Mesenteric fat pad (tissue), 1 donor: ENCODE results near the gene USH2A. TPM values are rescaled to one million over a fixed set of nuclear protein-coding genes. Genes with fewer than 3 reads are reported as not detected.

ENCODE experiments used
- DNase-seq: peaks from one replicate; pipeline ENCODE4 v3.0.0-alpha.2; 2020; ENCODE audit warnings: low spot score
- total RNA-seq: library from RNA; stranded (reverse); fragmentation: NEBNext Ultra II Directional; extraction: Animal tissue kit (Norgen Biotek cat#: 25700); gene quantifications from one replicate; pipeline ENCODE4 v1.2.1, GENCODE V29; 2021
- donor health status: DM: yes; HTN: yes; CAD: no.

Gene USH2A
- total RNA-seq, 1 donor from 2014 or later, result not detected

GRCh38 chr1:215650446-215651149 lies 772.6 kb downstream of the USH2A start:
- DNase-seq, result no peak

GRCh38 chr1:215648957-215649356 lies 774.3 kb downstream of the USH2A start:
- DNase-seq, result no peak

- no peak for DNase-seq
Measured at GRCh38 chr1:215647738-215648137, 775.5 kb downstream of the USH2A start.

- DNase-seq, result no peak
Measured at GRCh38 chr1:215645861-215646260, 777.4 kb downstream of the USH2A start.

- DNase-seq, result no peak
Measured at GRCh38 chr1:215645182-215645581, 778.1 kb downstream of the USH2A start.

- DNase-seq, result no peak
Measured at GRCh38 chr1:215643592-215644321, 779.5 kb downstream of the USH2A start.

DNA sequence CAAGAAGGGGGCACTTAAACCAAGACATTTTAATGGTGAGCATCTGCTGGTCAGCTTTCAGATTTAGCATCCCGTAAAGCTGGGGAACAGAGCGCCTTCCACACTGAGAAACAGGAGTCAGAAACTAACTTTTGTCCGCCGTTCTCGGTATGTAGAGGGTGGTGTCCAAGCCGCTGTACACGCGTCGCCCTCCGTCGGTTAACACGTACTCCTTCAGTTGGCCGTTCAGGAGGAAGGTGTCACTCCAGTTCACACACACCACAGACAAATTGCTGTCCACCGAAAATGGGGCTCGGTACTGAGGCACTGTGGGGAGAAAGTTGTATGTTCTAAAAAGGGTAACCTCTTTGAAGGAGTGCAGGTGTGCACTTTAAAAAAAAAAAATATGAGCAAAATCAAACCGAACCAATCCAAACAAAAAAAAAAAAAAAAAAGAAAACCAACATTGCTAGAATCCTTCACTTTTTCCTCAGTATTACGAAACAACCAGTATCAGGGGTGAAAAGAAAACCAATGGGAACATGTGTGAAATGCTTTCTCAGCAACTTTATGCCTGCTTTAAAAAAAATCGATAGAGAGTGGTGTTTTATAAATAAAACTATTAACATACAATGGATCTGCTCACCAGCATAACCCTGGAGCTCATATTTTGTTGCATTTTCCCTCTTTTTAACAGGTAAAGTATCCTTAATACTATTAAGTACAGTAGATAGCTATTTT lies 782.7 kb downstream of the USH2A start:
- no peak for DNase-seq

GRCh38 chr1:215637041-215637573 lies 786.1 kb downstream of the USH2A start:
- DNase-seq, result no peak

DNA sequence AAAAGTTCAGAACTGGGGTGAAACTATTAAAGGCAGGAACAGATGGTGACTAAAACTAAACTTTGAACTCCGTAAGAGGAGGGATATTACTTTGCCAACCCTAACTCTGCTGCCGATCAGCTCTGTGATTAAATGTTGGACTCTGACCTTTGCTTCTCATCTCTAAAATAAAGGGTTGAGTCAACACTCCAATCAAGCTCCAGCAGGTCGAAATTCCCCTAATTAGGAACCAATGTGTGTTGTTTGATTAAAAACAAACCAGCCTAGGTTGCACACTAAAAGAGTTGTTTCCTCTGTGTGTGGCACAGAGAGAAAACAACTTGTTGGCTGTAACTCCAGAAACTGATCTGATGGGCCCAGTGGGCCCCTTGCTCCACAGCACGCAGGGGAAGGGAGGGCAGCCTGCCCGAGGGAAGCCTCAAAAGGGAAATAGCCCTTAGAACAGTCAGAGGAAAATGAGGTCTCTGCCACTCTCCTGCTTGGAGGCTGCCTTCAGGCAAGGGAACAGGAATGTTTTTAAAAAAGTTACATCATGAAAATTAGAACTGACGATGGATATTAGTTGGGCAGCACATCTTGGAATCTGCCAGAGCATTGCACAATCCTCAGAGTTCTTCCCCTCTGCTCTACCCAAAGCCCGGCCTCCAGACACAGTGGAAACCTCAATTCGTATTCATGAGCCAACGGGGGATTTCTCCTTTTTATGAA lies 786.8 kb downstream of the USH2A start:
- no peak for DNase-seq

DNA sequence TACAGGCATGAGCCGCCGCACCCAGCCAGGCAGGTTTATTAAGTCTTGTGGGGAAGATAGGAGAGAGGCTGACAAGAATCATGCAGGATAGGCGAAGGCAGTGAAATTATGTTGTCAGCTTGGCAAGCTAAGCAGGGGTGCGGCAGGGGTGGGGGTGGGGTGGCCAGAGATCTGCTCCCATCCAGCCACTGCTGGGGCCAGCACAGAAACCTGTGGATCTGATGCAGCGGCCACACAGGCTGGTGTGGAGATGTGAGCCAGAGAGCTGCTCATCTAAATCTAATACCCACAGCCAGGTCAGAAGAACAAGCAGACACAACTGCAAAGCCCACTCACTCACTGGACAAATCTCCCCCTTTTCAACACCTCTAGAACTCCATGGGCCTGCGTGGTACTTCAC lies 787.4 kb downstream of the USH2A start:
- DNase-seq, result no peak

DNA sequence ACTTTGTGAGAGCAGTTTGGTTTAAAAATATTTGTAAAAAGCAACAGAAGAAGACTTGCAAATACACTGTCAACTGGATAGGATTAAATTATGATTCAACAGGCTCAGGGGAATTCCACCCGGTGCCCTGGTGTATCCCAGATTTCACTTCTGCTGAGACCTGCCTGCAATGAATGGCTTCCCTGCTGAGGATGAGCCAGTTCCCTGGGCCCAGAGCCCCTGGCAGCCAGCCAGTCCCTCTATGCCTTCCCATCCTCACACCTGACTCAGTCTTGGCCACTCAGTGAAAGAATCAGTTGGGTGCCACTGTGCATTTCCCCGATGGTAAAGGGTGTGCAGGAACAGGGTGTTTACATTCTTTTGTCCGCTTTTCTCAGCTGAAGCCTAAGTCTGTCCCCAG lies 791.8 kb downstream of the USH2A start:
- DNase-seq, result no peak

DNA sequence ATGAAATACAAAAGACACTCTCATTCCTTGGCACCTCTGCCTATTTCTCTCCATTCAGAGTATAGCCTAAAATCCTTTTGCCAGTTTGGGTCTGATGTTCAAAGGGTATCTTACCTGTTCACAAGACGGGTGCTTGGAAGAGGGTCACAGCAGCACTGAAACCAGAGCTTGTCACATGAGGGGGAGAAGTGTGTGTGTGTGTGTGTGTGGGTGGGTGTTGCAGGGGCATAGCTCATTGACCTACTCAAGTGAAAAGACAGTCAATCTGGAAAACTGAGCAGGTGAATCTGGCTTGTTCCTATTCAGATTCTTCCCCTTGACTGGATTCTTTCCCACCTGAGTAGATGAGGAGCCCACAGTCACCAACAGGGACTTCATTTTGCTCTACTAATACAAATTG lies 792.2 kb downstream of the USH2A start:
- DNase-seq, result no peak

DNA sequence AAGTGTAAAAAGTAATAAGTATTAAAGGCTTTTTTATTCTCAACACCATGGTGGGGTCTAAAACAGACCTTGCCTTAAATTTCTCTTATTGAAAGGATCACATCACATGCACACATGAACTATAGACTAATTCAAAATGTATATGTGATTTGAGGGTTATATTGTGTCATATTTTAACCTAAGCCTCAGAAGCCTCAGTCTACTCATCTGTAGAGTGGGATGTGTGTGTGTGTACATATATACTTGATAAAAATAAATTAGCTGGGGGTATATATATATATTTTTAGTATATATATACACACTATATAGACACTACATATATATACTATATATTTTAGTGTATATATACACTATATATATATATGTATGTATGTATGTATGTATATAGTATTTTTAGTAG lies 797.3 kb downstream of the USH2A start:
- no peak for DNase-seq

GRCh38 chr1:215623162-215623561 lies 800.1 kb downstream of the USH2A start:
- no peak for DNase-seq

DNA sequence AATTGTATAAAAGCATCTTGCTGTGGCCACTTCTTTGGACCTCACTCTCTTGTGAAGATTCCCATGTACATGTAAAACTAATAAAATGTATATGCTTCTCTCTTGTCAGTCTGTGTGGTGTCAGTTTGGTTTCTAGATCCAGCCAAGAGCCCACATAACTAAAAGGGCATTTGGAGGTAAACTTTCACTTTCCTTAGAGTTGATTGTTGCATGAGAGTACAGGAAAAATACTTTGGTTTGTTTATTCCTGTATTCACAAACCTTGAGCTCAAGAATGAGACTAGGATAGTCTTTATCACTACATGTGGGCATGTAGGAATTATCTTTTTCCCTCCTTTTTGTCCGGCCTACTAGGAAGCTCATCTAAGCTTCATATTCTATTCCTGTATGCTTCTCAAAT lies 805.3 kb downstream of the USH2A start:
- no peak for DNase-seq

DNA sequence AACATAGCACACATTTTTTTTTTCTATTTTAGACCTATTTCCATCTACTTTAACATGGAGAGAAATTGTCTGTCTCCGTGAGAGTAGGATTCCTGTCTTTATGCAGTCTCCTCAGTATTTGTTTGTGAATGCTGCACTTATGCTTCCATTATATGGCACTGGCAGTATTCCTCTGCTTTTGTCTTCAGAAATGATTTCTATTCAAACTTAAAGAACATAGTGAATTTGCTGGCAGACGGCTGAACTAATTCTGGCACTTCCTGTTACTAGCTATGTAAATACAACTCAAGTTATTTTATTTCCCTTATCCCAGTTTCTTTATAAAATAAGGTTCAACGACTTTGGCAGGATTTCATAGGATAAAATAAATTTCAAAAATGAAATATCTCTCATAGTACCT lies 810.9 kb downstream of the USH2A start:
- no peak for DNase-seq

DNA sequence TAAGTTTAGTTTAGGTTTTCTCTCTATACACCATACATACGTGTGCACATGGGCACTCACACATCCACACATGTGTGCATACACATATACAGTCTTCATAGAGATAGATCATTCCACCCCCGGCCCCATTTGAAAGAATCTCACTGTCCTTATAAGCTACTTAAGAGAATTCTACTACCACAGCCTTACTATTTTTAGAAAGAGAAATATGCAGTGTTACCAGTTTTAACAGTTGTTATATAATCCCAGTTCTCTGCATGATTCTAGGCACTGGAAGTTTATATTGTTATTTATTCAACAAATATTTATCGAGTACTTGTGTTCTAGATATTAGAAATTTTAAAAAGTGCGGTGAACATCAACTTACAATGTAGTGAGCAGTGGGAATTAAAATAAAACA lies 814.6 kb downstream of the USH2A start:
- no peak for DNase-seq

GRCh38 chr1:215607412-215607811 lies 815.8 kb downstream of the USH2A start:
- no peak for DNase-seq

DNA sequence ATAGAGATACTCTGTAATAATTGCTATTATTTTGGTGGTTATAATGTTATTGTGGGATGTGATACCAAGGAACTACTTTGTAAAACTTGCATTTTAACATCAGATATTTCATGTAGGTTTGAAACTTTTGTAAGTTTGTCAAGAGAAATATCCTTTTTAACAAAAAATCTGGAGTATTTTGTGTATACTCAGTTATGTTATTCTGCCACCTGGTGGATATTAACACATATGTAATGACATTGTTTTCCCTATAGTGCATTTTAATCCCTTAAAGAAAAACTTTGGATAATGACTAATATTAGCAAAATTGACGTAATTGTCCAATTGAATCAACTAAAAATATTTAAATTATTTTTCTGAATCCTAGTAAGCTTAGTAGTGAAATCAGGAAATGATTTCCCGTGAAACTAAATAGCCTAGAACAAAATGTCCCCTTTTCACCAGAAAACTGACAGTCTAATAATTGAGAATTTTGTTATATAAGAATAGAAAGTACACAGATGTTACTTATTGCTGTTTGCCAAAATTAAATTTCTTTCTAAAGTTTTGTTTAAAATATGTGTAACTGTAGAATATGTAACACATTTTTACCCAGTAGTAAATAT lies 816.6 kb downstream of the USH2A start:
- DNase-seq, result no peak

DNA sequence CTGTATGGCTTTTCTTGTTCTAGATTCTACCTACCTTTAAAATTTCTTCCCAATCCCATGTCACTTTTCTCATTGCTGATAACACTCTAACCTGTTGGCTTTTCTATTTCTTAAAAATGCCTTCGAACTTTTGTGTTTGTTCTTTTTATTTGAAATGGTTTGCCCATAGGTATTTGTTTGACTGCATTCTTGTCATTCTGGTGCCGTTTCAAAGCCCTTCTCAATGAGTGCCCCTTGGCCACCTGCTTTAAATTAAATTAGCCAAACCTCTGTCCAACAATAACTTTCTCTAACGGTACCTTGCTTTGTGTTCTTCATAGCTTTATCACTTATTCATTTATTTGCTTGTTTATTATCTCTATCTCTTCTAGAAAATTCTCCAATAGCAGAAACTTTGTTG lies 817.2 kb downstream of the USH2A start:
- no peak for DNase-seq

GRCh38 chr1:215605011-215605621 lies 818.1 kb downstream of the USH2A start:
- DNase-seq, result no peak
